HT1080 (cell line): ENCODE data around the gene GIMAP2. TPM values are rescaled to one million over a fixed set of nuclear protein-coding genes. Genes with fewer than 3 reads are reported as not detected.
"Not testable (repeated sequence)": the region's sequence is repeated elsewhere in the genome, so short reads cannot be mapped to it uniquely, and the experiment has no call there.

ENCODE experiments used
- DNase-seq: peaks from one replicate; pipeline ENCODE4 v3.0.0-alpha.2; 2015; ENCODE audit warnings: low read depth
- total RNA-seq: library from RNA; depleted of rRNA; stranded (reverse); fragments of >200 nt; shearing (Covaris generic); gene quantifications from 2 replicates; pipeline ENCODE4 v1.2.3, GENCODE V29; 2014

The GIMAP2 gene
- total RNA-seq, 1 experiment from 2014 or later: 3.4 TPM

- not testable (repeated sequence) for DNase-seq
Measured at GRCh38 chr7:150676276-150676675, 9.2 kb upstream of the GIMAP2 start.

GRCh38 chr7:150676854-150677253, 8.7 kb upstream of the GIMAP2 start:
- not testable (repeated sequence) for DNase-seq

GRCh38 chr7:150678601-150679000, 6.9 kb upstream of the GIMAP2 start:
- not testable (repeated sequence) for DNase-seq

GRCh38 chr7:150680364-150680763, 5.1 kb upstream of the GIMAP2 start:
- not testable (repeated sequence) for DNase-seq

- no peak for DNase-seq
Measured at GRCh38 chr7:150686030-150686631, 625 bp downstream of the GIMAP2 start.

- DNase-seq: no peak
Measured at GRCh38 chr7:150688630-150689029, 3.1 kb downstream of the GIMAP2 start.

- no peak for DNase-seq
Measured at GRCh38 chr7:150695654-150696053, 10.1 kb downstream of the GIMAP2 start.

- DNase-seq: no peak
Measured at GRCh38 chr7:150703209-150703608, 17.7 kb downstream of the GIMAP2 start.

GRCh38 chr7:150715293-150715692, 29.8 kb downstream of the GIMAP2 start:
- DNase-seq: no peak

GRCh38 chr7:150715738-150716137, 30.2 kb downstream of the GIMAP2 start:
- DNase-seq: no peak

- no peak for DNase-seq
Measured at GRCh38 chr7:150716368-150716767, 30.9 kb downstream of the GIMAP2 start, which contains the start of gene GIMAP1. Gene GIMAP1 (plus strand): TSS chr7:150716613. CDS start chr7:150719048, 2,435 bp downstream.

GRCh38 chr7:150716939-150717338, 31.4 kb downstream of the GIMAP2 start:
- no peak for DNase-seq

GRCh38 chr7:150717814-150718420, 32.4 kb downstream of the GIMAP2 start:
- no peak for DNase-seq

GRCh38 chr7:150719436-150719835, 33.9 kb downstream of the GIMAP2 start:
- DNase-seq: no peak

- DNase-seq: no peak
Measured at GRCh38 chr7:150719960-150720891, 34.7 kb downstream of the GIMAP2 start.

- DNase-seq: no peak
Measured at GRCh38 chr7:150721970-150722373, 36.5 kb downstream of the GIMAP2 start.

- peak; percentile 11 for DNase-seq
Measured at GRCh38 chr7:150722431-150722931, 37.0 kb downstream of the GIMAP2 start.

- DNase-seq: no peak
Measured at GRCh38 chr7:150723467-150723866, 38.0 kb downstream of the GIMAP2 start.

GRCh38 chr7:150727381-150727780, 41.9 kb downstream of the GIMAP2 start:
- no peak for DNase-seq

GRCh38 chr7:150728011-150728410, 42.5 kb downstream of the GIMAP2 start:
- DNase-seq: no peak

GRCh38 chr7:150728609-150729008, 43.1 kb downstream of the GIMAP2 start:
- DNase-seq: no peak

GRCh38 chr7:150731916-150732315, 46.4 kb downstream of the GIMAP2 start:
- DNase-seq: no peak
